Activated CD4-positive, CD25-positive, alpha-beta regulatory T cell treated with anti-CD3 and anti-CD28 coated beads, Interleukin-2, amount 50 U/mL, for 72 hours (primary cell): ENCODE measurements around the gene CCDC27.
"Not testable (repeated sequence)": the region's sequence is repeated elsewhere in the genome, so short reads cannot be mapped to it uniquely, and the experiment has no call there.

Experiments
- DNase-seq: peaks from one replicate; pipeline ENCODE4 v3.0.0; 2021

The CCDC27 gene

GRCh38 chr1:3800795-3801194, 48.5 kb downstream of the CCDC27 start:
- not testable (repeated sequence) for DNase-seq

- DNase-seq, result no peak
These were observed 51.8 kb downstream of the CCDC27 start for GRCh38 chr1:3803905-3804626.

- DNase-seq, result not testable (repeated sequence)
These were observed 52.3 kb downstream of the CCDC27 start for GRCh38 chr1:3804627-3804944.

GRCh38 chr1:3805038-3805437, 52.8 kb downstream of the CCDC27 start:
- no peak for DNase-seq

- DNase-seq, result no peak
These were observed 55.5 kb downstream of the CCDC27 start for GRCh38 chr1:3807769-3808168.

GRCh38 chr1:3809680-3810079, 57.4 kb downstream of the CCDC27 start:
- DNase-seq, result no peak

- not testable (repeated sequence) for DNase-seq
These were observed 58.0 kb downstream of the CCDC27 start for GRCh38 chr1:3810149-3810761.

GRCh38 chr1:3811595-3811911, 59.3 kb downstream of the CCDC27 start:
- no peak for DNase-seq

- no peak for DNase-seq
These were observed 61.8 kb downstream of the CCDC27 start for GRCh38 chr1:3814065-3814464.

GRCh38 chr1:3814771-3815561, 62.7 kb downstream of the CCDC27 start:
- DNase-seq, result no peak

- no peak for DNase-seq
These were observed 64.3 kb downstream of the CCDC27 start for GRCh38 chr1:3816331-3817137.

- no peak for DNase-seq
These were observed 65.0 kb downstream of the CCDC27 start for GRCh38 chr1:3817138-3817740.

GRCh38 chr1:3817821-3818597, 65.8 kb downstream of the CCDC27 start:
- no peak for DNase-seq

- DNase-seq, result no peak
These were observed 67.5 kb downstream of the CCDC27 start for GRCh38 chr1:3819771-3820200.

GRCh38 chr1:3820316-3820715, 68.1 kb downstream of the CCDC27 start:
- no peak for DNase-seq

- no peak for DNase-seq
These were observed 68.8 kb downstream of the CCDC27 start for GRCh38 chr1:3821004-3821403.
